A549 (cell line): Measurements from ENCODE around the gene IER5L. TPM values are rescaled to one million over a fixed set of nuclear protein-coding genes. Genes with fewer than 3 reads are reported as not detected.
A peak's percentile ranks its signal among the peaks of the same experiment; 100 is the strongest.

Experiments
- ATAC-seq, 2 experiments: fragments of 200-7000 bp in 1 of 2; fragments of >200 bp in 1 of 2; cut with Nextera tagmentation in 1 of 2; cut with Tn5 transposase in 1 of 2; 3 replicates each; pipeline versions ENCODE4 v1.8.0 to v1.9.1; 2018 to 2020; ENCODE audit warnings: mild to moderate bottlenecking in 1 of 2, moderate library complexity in 1 of 2
- CTCF ChIA-PET: fragments of 300-600 bp; sonication (Branson Sonifier 250); formaldehyde crosslinking; extraction: SDS; loops from one replicate; lab custom pipeline; 2021; ENCODE audit warnings: antibody characterized with exemption, inconsistent platforms; lab: Yijun Ruan, JAX
- POLR2A ChIA-PET: fragments of 350-600 bp; formaldehyde crosslinking; extraction: SDS; loops from one replicate; lab custom pipeline; 2021; ENCODE audit warnings: antibody characterized with exemption, inconsistent platforms; lab: Yijun Ruan, JAX
- DNase-seq, 2 experiments: peaks; one replicate each; pipeline versions ENCODE4 v3.0.0 to v3.0.0-alpha.2; 2011 to 2016; ENCODE audit warnings: low read depth in 1 of 2, low spot score in 1 of 2
- FAIRE-seq: peaks from 2 replicates; lab custom pipeline; 2011; peaks lifted over from hg19 to GRCh38; lab: Jason Lieb, UNC
- H3K27ac ChIP-seq, 2 experiments: fragments of >200 bp; sonication (Bioruptor Twin); formaldehyde crosslinking; 3 replicates each; pipeline ENCODE4 v1.5.1; 2016 to 2017
- H3K4me1 ChIP-seq: fragments of >200 bp; sonication (Bioruptor Twin); formaldehyde crosslinking; 3 replicates; pipeline ENCODE4 v1.6.1; 2016
- H3K4me2 ChIP-seq: fragments of >200 bp; sonication (Bioruptor Twin); formaldehyde crosslinking; 3 replicates; pipeline ENCODE4 v1.6.1; 2016
- H3K4me3 ChIP-seq: fragments of >200 bp; sonication (Bioruptor Twin); formaldehyde crosslinking; 3 replicates; pipeline ENCODE4 v1.5.1; 2016
- H3K9me3 ChIP-seq: fragments of >200 bp; sonication (Bioruptor Twin); formaldehyde crosslinking; 3 replicates; pipeline ENCODE4 v1.6.1; 2016
- CHD2 ChIP-seq: fragments of 150-350 bp; IDR thresholded peaks from 2 replicates; pipeline ENCODE4 v1.6.1; 2014; ENCODE audit warnings: low read length; ENCODE audit not compliant: partially characterized antibody
- EHF ChIP-seq: fragments of 250-450 bp; sonication (Bioruptor Pico); IDR thresholded peaks from 2 replicates; pipeline ENCODE4 v1.5.0; 2020; ENCODE audit warnings: mild to moderate bottlenecking
- EP300 ChIP-seq, 2 experiments: fragments of >200 bp; sonication (Bioruptor Twin); formaldehyde crosslinking; IDR thresholded peaks; 2 replicates in 1 of 2; 3 replicates in 1 of 2; pipeline ENCODE4 v1.6.1; 2016 to 2017
- FOSL2 ChIP-seq, 2 experiments: fragments of 450-650 bp in 1 of 2; fragments of >200 bp in 1 of 2; sonication (Bioruptor Twin) in 1 of 2; formaldehyde crosslinking; IDR thresholded peaks; 2 replicates each; pipeline versions ENCODE4 v1.5.0 to v1.6.1; 2016 to 2020; ENCODE audit warnings: mild to moderate bottlenecking in 1 of 2, moderate library complexity in 1 of 2
- FOXS1 ChIP-seq: fragments of 250-450 bp; sonication (Bioruptor Pico); IDR thresholded peaks from 2 replicates; pipeline ENCODE4 v1.5.0; 2020; ENCODE audit warnings: mild to moderate bottlenecking, moderate library complexity
- GATA3 ChIP-seq: IDR thresholded peaks from 2 replicates; pipeline ENCODE4 v1.6.1; 2012; ENCODE audit warnings: borderline replicate concordance
- HOXA7 ChIP-seq: fragments of 250-450 bp; sonication (Bioruptor Pico); IDR thresholded peaks from 2 replicates; pipeline ENCODE4 v1.5.0; 2020; ENCODE audit warnings: mild to moderate bottlenecking, moderate library complexity
- KDM5A ChIP-seq: fragments of 200-600 bp; sonication (generic); IDR thresholded peaks from 2 replicates; pipeline ENCODE4 v1.6.1; 2016; ENCODE audit warnings: antibody characterized with exemption, mild to moderate bottlenecking
- MAFK ChIP-seq: fragments of 450-650 bp; IDR thresholded peaks from 2 replicates; pipeline ENCODE4 v1.6.1; 2014; ENCODE audit not compliant: partially characterized antibody
- PHF8 ChIP-seq: fragments of 200-600 bp; sonication (generic); IDR thresholded peaks from 2 replicates; pipeline ENCODE4 v1.6.1; 2016; ENCODE audit warnings: low read depth, mild to moderate bottlenecking, antibody characterized with exemption, moderate library complexity, borderline replicate concordance
- RNF2 ChIP-seq: fragments of 200-600 bp; sonication (generic); IDR thresholded peaks from 2 replicates; pipeline ENCODE4 v1.6.1; 2016; ENCODE audit warnings: low read depth, mild to moderate bottlenecking, antibody characterized with exemption, moderate library complexity, borderline replicate concordance
- SREBF2 ChIP-seq: fragments of 450-650 bp; IDR thresholded peaks from 2 replicates; pipeline ENCODE4 v1.6.1; 2014; ENCODE audit warnings: mild to moderate bottlenecking, moderate library complexity
- ZSCAN20 ChIP-seq: fragments of 250-450 bp; sonication (Bioruptor Pico); IDR thresholded peaks from 2 replicates; pipeline ENCODE4 v1.8.0; 2022; ENCODE audit warnings: mild to moderate bottlenecking, moderate library complexity
- WGBS: methylation state at CpG from one replicate; pipeline ENCODE4 v1.1.6; 2017; ENCODE audit errors: missing lambda C conversion rate; 5-methylcytosine and 5-hydroxymethylcytosine counted together
- polyA plus RNA-seq, 4 experiments: library from polyadenylated mRNA; depleted of rRNA in 3 of 4; stranded (reverse); fragments of >200 nt; fragmentation: RNase III in 1 of 4; extraction: RNeasy Plus Mini Kit Qiagen cat#74134 plus additional on column Dnase treatment in 1 of 4; gene quantifications; 2 replicates in 3 of 4; 3 replicates in 1 of 4; pipeline ENCODE4 v1.2.3, GENCODE V29; 2011 to 2017
- TF ChIP-seq, protein P1 (sequence below): fragments of 250-450 bp; sonication (Bioruptor Pico); IDR thresholded peaks from 2 replicates; pipeline ENCODE4 v1.5.0; 2020; ENCODE audit warnings: low read depth, mild to moderate bottlenecking, moderate library complexity
- TF ChIP-seq, protein P2 (sequence below): fragments of >200 bp; sonication (Bioruptor Twin); formaldehyde crosslinking; IDR thresholded peaks from 3 replicates; pipeline ENCODE4 v1.6.1; 2016
- TF ChIP-seq, protein P3 (sequence below): fragments of 200-600 bp; sonication (generic); IDR thresholded peaks from 2 replicates; pipeline ENCODE4 v1.6.1; 2016; ENCODE audit warnings: antibody characterized with exemption, mild to moderate bottlenecking, moderate library complexity
- TF ChIP-seq, protein P4 (sequence below): IDR thresholded peaks from 2 replicates; pipeline ENCODE4 v1.6.1; 2012

The IER5L gene
- polyA plus RNA-seq, 2 of the 4 experiments (the other 2 are of a cell fraction), result 25.1 to 67.5 TPM

DNA sequence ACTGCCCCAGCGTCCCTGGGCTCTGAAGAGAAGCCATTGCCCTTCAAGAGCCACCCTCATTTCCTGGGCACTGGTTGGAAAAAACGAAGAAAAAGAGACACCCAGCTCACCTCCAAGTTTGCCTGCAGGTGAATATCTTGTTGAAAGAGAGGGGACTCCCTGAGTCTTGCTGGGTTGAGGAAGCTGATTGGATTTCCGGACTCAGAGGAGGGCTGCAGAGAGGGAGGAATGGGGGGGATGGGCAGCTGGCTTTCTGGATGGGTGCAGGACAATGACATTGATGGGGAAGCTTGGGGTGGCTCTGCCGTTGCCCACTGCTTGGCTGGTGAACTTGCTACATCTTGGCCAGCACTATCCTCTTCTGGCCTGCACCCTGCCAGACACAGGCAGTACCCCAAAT is 31.0 kb upstream of the IER5L start:
- POLR2A ChIA-PET, result no interaction called here
- no peak overlapping the region for H3K4me3 ChIP-seq
- WGBS, result 79% methylated on average over 4 of the region's 4 CpGs
- ATAC-seq (no peak), FAIRE-seq (no peak), DNase-seq (no peak)
- no peak overlapping the region for H3K4me2 ChIP-seq
- H3K4me1 ChIP-seq, result no peaks in the 10 kb centered on the region
- CTCF ChIA-PET, result interaction anchor here (0.9 kb wide), 1 partner anchor 56 kb away, joined by 3 read pairs; no protein-coding TSS in a partner anchor
- no peaks in the 10 kb centered on the region for H3K9me3 ChIP-seq
- no peak overlapping the region for H3K27ac ChIP-seq
- no peak for TF ChIP-seq GATA3
- TF ChIP-seq KDM5A, result no peak
- TF ChIP-seq EHF (CRISPR knock-in tag), result no peak
- TF ChIP-seq FOXS1 (CRISPR knock-in tag), result no peak
- TF ChIP-seq EP300 (IDR thresholded peaks at IDR 0.05), result no peak
- TF ChIP-seq FOSL2 (IDR thresholded peaks at IDR 0.05), result no peak
- no peak for TF ChIP-seq FOSL2 (CRISPR knock-in tag; IDR thresholded peaks at IDR 0.05)
- TF ChIP-seq, all 56 proteins: peak for 0

DNA sequence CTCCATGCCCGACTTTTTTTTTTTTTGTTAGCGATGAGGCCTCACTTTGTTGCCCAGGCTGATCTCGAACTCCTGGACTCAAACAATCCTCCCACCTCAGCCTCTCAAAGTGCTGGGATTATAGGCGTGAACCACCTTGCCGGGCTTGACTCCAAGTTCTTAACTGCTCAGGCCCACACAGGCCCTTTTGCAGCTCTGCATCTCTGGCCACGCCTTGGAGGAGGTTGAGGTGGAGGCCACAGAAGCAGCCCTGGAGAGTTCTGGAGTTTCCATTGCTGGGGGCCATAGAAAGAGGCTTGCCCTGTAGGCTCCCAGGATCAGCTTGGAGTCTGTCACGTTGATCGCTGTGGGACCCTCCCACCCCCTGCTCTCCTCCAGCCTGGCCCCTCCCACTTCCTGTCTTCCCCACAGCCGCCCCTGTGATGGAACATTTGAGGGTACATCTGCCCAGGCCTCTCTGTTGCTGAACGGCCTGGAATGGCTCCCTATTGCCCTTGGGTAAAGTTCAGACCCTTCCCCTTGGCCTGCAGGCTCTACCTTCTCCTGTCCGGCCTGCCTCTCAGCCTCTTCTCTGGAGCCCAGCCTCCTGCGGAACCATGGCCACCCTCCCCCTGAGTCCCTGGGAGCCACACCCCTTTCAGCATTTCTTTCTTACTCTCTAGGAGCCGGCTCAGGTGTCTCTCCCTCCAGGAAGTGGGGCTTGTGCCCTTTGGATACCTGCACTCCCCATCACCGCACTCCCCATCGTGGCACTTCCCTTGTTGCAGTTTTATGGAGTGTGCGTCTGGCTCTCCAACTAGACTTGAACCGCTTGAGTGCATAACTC is 30.4 kb upstream of the IER5L start:
- Histone ChIP-seq H3K9me3 (no peaks in the 10 kb centered on the region), H3K4me2 (no peak overlapping the region), H3K4me1 (peaks cover 6% of the 10 kb centered on the region; the same call in 2 of the 3 replicates), H3K4me3 (no peak overlapping the region), H3K27ac (0 out of 6 replicates have a peak overlapping the region, but pooled peaks of 1 of the 2 experiments have one; percentile 7)
- ChIA-PET CTCF (interaction anchor here (0.9 to 1.5 kb wide), 2 partner anchors 56 to 69 kb away, joined by 3 to 4 read pairs; no protein-coding TSS in a partner anchor), POLR2A (no interaction called here)
- FAIRE-seq, result no peak
- WGBS, result 84% methylated on average over 17 of the region's 17 CpGs
- TF ChIP-seq, protein P1, sequence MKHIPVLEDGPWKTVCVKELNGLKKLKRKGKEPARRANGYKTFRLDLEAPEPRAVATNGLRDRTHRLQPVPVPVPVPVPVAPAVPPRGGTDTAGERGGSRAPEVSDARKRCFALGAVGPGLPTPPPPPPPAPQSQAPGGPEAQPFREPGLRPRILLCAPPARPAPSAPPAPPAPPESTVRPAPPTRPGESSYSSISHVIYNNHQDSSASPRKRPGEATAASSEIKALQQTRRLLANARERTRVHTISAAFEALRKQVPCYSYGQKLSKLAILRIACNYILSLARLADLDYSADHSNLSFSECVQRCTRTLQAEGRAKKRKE, result no peak
- no peak for TF ChIP-seq SREBF2
- no peak for TF ChIP-seq PHF8
- no peak for TF ChIP-seq RNF2
- TF ChIP-seq CHD2, result no peak
- TF ChIP-seq, protein P2, sequence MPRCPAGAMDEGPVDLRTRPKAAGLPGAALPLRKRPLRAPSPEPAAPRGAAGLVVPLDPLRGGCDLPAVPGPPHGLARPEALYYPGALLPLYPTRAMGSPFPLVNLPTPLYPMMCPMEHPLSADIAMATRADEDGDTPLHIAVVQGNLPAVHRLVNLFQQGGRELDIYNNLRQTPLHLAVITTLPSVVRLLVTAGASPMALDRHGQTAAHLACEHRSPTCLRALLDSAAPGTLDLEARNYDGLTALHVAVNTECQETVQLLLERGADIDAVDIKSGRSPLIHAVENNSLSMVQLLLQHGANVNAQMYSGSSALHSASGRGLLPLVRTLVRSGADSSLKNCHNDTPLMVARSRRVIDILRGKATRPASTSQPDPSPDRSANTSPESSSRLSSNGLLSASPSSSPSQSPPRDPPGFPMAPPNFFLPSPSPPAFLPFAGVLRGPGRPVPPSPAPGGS, result no peak
- no peak for TF ChIP-seq HOXA7 (CRISPR knock-in tag)
- TF ChIP-seq, protein P3, sequence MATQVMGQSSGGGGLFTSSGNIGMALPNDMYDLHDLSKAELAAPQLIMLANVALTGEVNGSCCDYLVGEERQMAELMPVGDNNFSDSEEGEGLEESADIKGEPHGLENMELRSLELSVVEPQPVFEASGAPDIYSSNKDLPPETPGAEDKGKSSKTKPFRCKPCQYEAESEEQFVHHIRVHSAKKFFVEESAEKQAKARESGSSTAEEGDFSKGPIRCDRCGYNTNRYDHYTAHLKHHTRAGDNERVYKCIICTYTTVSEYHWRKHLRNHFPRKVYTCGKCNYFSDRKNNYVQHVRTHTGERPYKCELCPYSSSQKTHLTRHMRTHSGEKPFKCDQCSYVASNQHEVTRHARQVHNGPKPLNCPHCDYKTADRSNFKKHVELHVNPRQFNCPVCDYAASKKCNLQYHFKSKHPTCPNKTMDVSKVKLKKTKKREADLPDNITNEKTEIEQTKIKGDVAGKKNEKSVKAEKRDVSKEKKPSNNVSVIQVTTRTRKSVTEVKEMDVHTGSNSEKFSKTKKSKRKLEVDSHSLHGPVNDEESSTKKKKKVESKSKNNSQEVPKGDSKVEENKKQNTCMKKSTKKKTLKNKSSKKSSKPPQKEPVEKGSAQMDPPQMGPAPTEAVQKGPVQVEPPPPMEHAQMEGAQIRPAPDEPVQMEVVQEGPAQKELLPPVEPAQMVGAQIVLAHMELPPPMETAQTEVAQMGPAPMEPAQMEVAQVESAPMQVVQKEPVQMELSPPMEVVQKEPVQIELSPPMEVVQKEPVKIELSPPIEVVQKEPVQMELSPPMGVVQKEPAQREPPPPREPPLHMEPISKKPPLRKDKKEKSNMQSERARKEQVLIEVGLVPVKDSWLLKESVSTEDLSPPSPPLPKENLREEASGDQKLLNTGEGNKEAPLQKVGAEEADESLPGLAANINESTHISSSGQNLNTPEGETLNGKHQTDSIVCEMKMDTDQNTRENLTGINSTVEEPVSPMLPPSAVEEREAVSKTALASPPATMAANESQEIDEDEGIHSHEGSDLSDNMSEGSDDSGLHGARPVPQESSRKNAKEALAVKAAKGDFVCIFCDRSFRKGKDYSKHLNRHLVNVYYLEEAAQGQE, result no peak
- TF ChIP-seq MAFK, result no peak
- DNase-seq, result no peak
- ATAC-seq, result no peak

DNA sequence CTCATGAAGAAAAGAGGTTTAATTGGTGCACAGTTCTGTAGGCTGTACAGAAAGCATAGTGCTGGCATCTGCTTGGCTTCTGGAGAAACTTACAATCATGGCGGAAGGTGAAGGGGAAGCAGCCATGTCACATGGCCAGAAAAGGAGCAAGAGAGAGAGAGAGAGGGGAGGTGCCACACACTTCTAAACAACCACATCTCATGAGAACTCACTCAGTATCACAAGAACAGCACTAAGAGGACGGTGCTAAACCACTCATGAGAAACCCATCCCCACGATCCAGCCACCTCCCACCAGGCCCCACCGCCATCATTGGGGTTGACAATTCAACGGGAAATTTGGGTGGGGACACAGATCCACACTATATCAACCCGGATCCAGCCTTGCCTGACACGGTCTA is 28.8 kb upstream of the IER5L start:
- CTCF ChIA-PET, result interaction anchor here (0.6 kb wide), 1 partner anchor 244 kb away, joined by 3 read pairs; no protein-coding TSS in a partner anchor
- TF ChIP-seq, protein P3, result no peak
- TF ChIP-seq, protein P4, sequence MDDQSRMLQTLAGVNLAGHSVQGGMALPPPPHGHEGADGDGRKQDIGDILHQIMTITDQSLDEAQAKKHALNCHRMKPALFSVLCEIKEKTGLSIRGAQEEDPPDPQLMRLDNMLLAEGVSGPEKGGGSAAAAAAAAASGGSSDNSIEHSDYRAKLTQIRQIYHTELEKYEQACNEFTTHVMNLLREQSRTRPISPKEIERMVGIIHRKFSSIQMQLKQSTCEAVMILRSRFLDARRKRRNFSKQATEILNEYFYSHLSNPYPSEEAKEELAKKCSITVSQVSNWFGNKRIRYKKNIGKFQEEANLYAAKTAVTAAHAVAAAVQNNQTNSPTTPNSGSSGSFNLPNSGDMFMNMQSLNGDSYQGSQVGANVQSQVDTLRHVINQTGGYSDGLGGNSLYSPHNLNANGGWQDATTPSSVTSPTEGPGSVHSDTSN, result no peak
- TF ChIP-seq HOXA7 (CRISPR knock-in tag) (no peak), ZSCAN20 (CRISPR knock-in tag) (no peak)
- TF ChIP-seq, protein P2, result no peak
- POLR2A ChIA-PET, result no interaction called here
- 78% methylated on average over 7 of the region's 7 CpGs for whole genome bisulfite sequencing
- no peak for FAIRE-seq
- no peak for DNase-seq
- Histone ChIP-seq H3K4me1 (peaks cover 9% of the 10 kb centered on the region; the same call in 2 of the 3 replicates), H3K4me3 (no peak overlapping the region), H3K27ac (no peak overlapping the region), H3K4me2 (no peak overlapping the region), H3K9me3 (no peaks in the 10 kb centered on the region)
- ATAC-seq, result no peak
